ENCODE measurements around the gene CEP57. TPM values are rescaled to one million over a fixed set of nuclear protein-coding genes. Genes with fewer than 3 reads are reported as not detected.
A peak's percentile ranks its signal among the peaks of the same experiment; 100 is the strongest.

The CEP57 gene
- total and polyA plus RNA-seq, 2 of the 4 experiments (the other 2 are of a cell fraction): 14.5 to 30.5 TPM

GRCh38 chr11:95762534-95762933 lies 27.8 kb upstream of the CEP57 start:
- H2BK5ac ChIP-seq (ENCODE audit: low read depth, low read length, poor library complexity, severe bottlenecking): no peak overlapping the region
- no peak overlapping the region for H4K91ac ChIP-seq (ENCODE audit: insufficient read depth, low read depth, low read length)
- H4K20me1 ChIP-seq (ENCODE audit: insufficient read depth, low read length): no peaks in the 10 kb centered on the region
- H4K8ac ChIP-seq (ENCODE audit: low read depth in 2 of 2, low read length in 2 of 2): no peak overlapping the region
- H3K9me1 ChIP-seq (ENCODE audit: insufficient read depth, low read length): no peaks in the 10 kb centered on the region; the same call in 1 of the 2 replicates
- H2AK9ac ChIP-seq (replicated peaks; ENCODE audit: low read depth, low read length, poor library complexity): no peak overlapping the region
- H3K27me3 ChIP-seq (ENCODE audit: control insufficient read depth, insufficient read depth, low read length): peaks cover 10% of the 10 kb centered on the region
- DNase-seq (peak; percentile 19), ATAC-seq (ENCODE audit: low read depth) (no peak)
- H3K36me3 ChIP-seq (ENCODE audit: control insufficient read depth, insufficient read depth, low read length): no peaks in the 10 kb centered on the region
- H2AFZ ChIP-seq (replicated peaks; ENCODE audit: low read length, poor library complexity): no peak overlapping the region
- H3K56ac ChIP-seq (ENCODE audit: extremely low read depth, insufficient read depth, low read length): no peak overlapping the region
- no peak overlapping the region for H4K5ac ChIP-seq (ENCODE audit: low read depth, low read length)
- no peak overlapping the region for H3K4me3 ChIP-seq (ENCODE audit: insufficient read depth, low read depth, low read length)
- H3K4me2 ChIP-seq (ENCODE audit: low read depth, low read length): no peak overlapping the region
- no peak overlapping the region for H3K27ac ChIP-seq (ENCODE audit: insufficient read depth, low read length)
- no peaks in the 10 kb centered on the region for H3K4me1 ChIP-seq (ENCODE audit: control insufficient read depth, insufficient read depth, low read length)
- no peak for TF ChIP-seq CTCF (conservative IDR thresholded peaks at IDR 0.05; ENCODE audit: low read depth, low read length)
- TF ChIP-seq CEBPB (IDR thresholded peaks at IDR 0.05; ENCODE audit: low read depth, low read length): no peak
- no peak for TF ChIP-seq SMC3 (IDR thresholded peaks at IDR 0.05; ENCODE audit: low read depth, low read length)
- no peak for TF ChIP-seq USF2 (IDR thresholded peaks at IDR 0.05; ENCODE audit: low read depth, low read length)
- no peak for TF ChIP-seq MAFK (IDR thresholded peaks at IDR 0.05; ENCODE audit: low read depth, low read length)
- no peak for TF ChIP-seq FOS (IDR thresholded peaks at IDR 0.05; ENCODE audit: low read depth, low read length)
- TF ChIP-seq, protein P1, sequence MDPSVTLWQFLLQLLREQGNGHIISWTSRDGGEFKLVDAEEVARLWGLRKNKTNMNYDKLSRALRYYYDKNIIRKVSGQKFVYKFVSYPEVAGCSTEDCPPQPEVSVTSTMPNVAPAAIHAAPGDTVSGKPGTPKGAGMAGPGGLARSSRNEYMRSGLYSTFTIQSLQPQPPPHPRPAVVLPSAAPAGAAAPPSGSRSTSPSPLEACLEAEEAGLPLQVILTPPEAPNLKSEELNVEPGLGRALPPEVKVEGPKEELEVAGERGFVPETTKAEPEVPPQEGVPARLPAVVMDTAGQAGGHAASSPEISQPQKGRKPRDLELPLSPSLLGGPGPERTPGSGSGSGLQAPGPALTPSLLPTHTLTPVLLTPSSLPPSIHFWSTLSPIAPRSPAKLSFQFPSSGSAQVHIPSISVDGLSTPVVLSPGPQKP (IDR thresholded peaks at IDR 0.05; ENCODE audit: borderline replicate concordance, low read depth, low read length): no peak
- TF ChIP-seq MXI1 (IDR thresholded peaks at IDR 0.05; ENCODE audit: borderline replicate concordance, low read depth, low read length): no peak
- no peak for TF ChIP-seq NFE2L2 (IDR thresholded peaks at IDR 0.05; ENCODE audit: low read depth, low read length)
- no peak for TF ChIP-seq RCOR1 (IDR thresholded peaks at IDR 0.05; ENCODE audit: insufficient replicate concordance, low read length)
- no peak for TF ChIP-seq POLR2A (IDR thresholded peaks at IDR 0.05; ENCODE audit: low read depth, low read length)
- no peak for TF ChIP-seq CHD1 (IDR thresholded peaks at IDR 0.05; ENCODE audit: low read depth, low read length)
- no peak for TF ChIP-seq BHLHE40 (IDR thresholded peaks at IDR 0.05; ENCODE audit: low read depth, low read length)
- TF ChIP-seq RFX5 (IDR thresholded peaks at IDR 0.05; ENCODE audit: low read depth, low read length): no peak
- no peak for TF ChIP-seq MAZ (IDR thresholded peaks at IDR 0.05; ENCODE audit: borderline replicate concordance, low read depth, low read length)
- H3K23ac ChIP-seq (ENCODE audit: low read depth, low read length): no peak overlapping the region
- no peak overlapping the region for H3K4ac ChIP-seq (ENCODE audit: low read depth, low read length)
- no peaks in the 10 kb centered on the region for H3K9me3 ChIP-seq (ENCODE audit: control insufficient read depth, insufficient read depth, low read length)
- no peak overlapping the region for H2BK15ac ChIP-seq (ENCODE audit: low read depth, low read length)
- no peak overlapping the region for H3K9ac ChIP-seq (ENCODE audit: low read depth, low read length)
- POLR2A ChIA-PET (ENCODE audit: unreplicated experiment): no interaction called here
- no peak overlapping the region for H2BK20ac ChIP-seq (ENCODE audit: low read depth, low read length)
- CTCF ChIA-PET: interaction anchor here (0.6 to 1.6 kb wide), 3 partner anchors 57 to 664 kb away, joined by 3 to 4 read pairs (median 4); no protein-coding TSS in a partner anchor
- intact Hi-C loops (cut with micrococcal nuclease) (loop anchor here (5.0 to 10.0 kb wide), 3 partner anchors 55 to 1138 kb away; partner anchors contain the start of genes CWC15 and KDM4D), in situ Hi-C loops (cut with MboI; ENCODE audit: low sequenced_read_pairs) (loop anchor here (5.0 to 25.0 kb wide), 3 partner anchors 610 to 1150 kb away; no protein-coding TSS in a partner anchor), dilution Hi-C loops (cut with HindIII; ENCODE audit: low sequenced_read_pairs, unreplicated experiment) (no loop called here)
- no TSS peak for BruUV-seq (replicated peaks)
- no peak overlapping the region for H3K14ac ChIP-seq (replicated peaks; ENCODE audit: low read depth, low read length)
- no peak overlapping the region for H3K18ac ChIP-seq (ENCODE audit: low read depth, low read length)
- H2BK120ac ChIP-seq (ENCODE audit: low read depth, low read length): no peak overlapping the region
- no peaks in the 10 kb centered on the region for H3K79me1 ChIP-seq (ENCODE audit: low read depth in 1 of 2, low read length in 2 of 2)
- whole genome bisulfite sequencing, 2 experiments (ENCODE audit: extremely low coverage in 2 of 2, insufficient read length in 1 of 2): no CpG with 5 or more reads among the region's 3 CpGs
- no peak overlapping the region for H2AK5ac ChIP-seq (ENCODE audit: low read depth, low read length)

Data from IMR-90 (cell line).